VCaP (cell line): ENCODE measurements around the gene ACAA1.

Source experiments
- H3K27ac ChIP-seq: fragments of 450-650 bp; 2 replicates; pipeline ENCODE4 v1.5.1; 2017
- TF ChIP-seq, protein P1 (sequence below): fragments of 450-650 bp; conservative IDR thresholded peaks from 2 replicates; pipeline ENCODE4 v1.5.1; 2017; ENCODE audit warnings: mild to moderate bottlenecking, moderate library complexity

ACAA1 gene

DNA sequence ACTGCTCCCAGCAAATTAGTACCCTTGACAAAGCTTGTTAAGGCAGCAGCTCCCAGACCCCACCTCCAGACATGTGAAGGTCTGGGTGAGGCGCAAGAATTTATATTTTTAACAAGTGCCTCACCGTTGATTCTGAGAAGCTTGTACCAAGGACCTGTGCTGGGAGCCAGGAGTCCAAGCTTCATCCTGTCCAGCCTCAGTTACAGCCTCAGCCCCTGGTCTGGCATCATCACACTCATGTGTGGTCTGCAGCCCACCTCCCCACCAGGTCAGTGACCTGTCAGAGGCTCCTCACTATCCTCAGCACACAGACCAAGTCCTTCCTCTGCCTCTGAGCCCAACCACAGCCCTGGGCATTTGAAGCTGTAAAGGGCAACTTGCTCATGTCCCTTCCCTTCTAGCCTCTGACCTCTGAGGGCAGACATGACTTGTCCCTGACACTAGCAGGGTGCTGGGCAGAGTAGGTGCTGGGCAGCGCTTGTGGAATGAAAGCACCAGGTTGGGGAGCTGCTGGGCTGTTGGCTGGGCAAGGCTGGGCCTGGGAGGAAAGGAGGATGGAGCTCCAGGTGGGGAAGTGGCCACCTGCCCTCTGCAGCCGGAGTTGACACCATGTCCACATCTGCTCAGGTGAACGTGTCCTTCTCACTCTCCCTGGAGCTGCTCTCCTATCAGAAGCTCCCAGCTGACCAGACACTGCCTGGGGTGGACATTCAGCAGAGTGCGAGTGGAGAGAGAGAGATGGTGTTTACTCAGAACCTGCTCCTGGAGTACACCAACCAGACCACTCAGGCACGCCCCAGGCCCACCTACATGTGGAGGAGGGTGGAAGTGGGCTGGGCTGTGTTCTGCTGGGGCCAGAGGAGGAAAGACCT is 16.9 kb downstream of the ACAA1 start:
- TF ChIP-seq, protein P1, sequence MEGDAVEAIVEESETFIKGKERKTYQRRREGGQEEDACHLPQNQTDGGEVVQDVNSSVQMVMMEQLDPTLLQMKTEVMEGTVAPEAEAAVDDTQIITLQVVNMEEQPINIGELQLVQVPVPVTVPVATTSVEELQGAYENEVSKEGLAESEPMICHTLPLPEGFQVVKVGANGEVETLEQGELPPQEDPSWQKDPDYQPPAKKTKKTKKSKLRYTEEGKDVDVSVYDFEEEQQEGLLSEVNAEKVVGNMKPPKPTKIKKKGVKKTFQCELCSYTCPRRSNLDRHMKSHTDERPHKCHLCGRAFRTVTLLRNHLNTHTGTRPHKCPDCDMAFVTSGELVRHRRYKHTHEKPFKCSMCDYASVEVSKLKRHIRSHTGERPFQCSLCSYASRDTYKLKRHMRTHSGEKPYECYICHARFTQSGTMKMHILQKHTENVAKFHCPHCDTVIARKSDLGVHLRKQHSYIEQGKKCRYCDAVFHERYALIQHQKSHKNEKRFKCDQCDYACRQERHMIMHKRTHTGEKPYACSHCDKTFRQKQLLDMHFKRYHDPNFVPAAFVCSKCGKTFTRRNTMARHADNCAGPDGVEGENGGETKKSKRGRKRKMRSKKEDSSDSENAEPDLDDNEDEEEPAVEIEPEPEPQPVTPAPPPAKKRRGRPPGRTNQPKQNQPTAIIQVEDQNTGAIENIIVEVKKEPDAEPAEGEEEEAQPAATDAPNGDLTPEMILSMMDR, result no peak
- H3K27ac ChIP-seq, result no peak overlapping the region

DNA sequence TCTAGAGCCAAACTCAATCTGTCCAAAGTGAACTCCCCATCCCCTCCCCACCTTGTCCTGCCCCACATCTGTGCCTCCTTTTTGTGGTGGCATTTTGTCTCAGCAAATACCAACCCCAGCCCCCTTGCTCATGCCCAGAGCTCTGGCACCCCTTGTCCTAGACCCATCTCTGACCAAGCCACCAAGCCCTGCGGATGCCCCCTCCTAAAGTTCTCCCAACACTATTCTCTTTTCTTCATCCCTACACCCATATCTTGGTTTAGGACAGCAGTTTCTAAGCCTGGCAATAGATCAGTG is 17.7 kb downstream of the ACAA1 start:
- H3K27ac ChIP-seq, result no peak overlapping the region
- TF ChIP-seq, protein P1, result no peak

DNA sequence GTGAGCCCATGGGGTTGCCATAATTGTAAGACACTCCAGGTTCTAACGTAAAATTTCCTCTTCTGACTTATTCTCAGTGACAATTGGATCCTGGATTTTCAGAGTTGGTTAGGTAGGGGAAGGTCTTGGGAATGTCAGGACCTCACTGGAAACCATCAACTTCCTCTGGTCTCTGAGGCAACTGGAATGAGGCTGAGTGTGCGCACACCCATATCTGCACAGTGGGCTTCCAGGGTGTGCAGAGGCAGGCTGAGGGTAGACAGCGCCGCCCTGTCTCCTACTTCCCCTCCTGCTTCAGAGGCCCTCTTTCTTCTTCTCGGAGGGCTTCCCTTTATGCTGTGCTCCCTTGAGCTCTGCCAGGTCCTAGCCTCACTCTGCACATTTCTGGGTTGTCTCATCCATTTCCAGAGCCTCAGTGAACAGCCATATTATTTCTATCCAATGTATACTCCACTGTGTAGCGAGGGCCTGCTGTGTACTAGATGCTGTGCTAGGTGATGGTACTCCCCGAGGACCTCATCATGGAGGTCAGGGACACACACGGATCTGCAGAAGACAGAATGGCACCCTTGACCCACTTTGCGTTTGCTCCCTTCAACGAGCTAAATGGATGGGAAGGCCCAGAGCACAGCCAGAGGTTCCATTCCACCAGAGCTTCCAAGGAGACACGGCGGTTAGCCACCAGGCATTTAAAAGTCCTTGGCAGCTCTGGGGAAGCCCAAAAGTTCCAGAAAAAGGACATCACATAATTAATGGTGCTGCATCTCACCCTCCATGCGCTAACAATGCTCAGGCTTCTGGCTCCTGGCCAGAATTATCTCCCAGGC is 18.3 kb downstream of the ACAA1 start:
- no peak overlapping the region for H3K27ac ChIP-seq
- TF ChIP-seq, protein P1, result no peak

DNA sequence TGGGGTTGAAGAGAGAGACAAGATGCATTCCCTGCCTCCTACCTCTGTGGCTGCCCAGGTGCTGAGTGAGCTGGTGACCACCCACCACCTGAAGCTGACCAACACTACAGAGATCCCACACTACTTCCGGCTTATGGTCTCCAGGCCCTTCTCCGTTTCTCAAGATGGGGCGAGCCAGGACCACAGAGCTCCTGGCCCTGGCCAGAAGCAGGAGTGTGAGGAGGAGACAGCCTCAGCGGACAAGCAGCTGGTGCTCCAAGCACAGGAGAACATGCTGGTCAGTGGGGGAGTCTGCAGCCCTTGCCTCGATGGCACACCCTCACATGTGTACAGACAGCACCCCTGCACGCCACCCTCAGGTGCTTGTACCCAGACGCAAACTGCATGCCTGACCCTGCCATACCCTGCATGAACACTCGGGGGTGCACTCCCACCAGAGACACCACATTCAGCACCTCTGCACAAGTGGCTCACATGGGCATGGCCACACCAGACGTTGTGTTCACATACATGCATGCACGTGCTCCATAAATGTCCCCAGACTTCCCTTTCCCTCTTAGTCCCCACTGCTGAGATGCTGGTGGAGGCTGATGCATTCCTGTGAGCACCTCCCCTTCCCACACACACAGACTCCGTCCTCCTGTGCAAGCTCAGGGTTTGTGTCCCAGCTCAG is 19.0 kb downstream of the ACAA1 start:
- TF ChIP-seq, protein P1, result peak; percentile 58; the same call in 1 of the 2 replicates
- H3K27ac ChIP-seq, result no peak overlapping the region

DNA sequence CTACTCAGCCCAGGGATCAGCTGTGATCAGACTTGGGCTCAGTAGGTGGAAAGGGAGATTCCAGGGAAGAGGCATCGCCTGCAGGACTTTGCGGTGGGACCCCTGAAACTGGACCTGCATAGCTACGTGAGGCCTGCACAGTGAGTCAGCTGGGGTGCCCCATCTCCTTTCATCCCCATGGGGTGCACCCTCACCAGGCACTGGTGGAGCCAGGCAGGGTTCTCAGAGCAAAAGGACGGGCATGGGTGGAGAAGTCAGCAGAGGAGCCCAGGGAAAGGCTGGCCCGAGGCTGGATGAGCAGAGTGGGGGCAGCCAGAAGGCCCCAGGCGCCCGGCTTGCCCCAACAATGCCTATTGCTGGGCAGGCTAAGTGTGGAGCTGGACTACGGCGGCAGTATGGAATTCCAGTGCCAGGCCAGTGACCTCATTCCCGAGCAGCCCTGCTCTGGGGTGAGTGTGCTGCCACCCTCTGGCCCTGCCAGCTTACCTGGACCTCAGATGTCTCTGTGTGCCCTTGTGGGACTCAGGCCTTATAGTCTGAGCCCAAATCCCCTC is 19.7 kb downstream of the ACAA1 start:
- no peak overlapping the region for H3K27ac ChIP-seq
- TF ChIP-seq, protein P1, result no peak; the same call in 1 of the 2 replicates

DNA sequence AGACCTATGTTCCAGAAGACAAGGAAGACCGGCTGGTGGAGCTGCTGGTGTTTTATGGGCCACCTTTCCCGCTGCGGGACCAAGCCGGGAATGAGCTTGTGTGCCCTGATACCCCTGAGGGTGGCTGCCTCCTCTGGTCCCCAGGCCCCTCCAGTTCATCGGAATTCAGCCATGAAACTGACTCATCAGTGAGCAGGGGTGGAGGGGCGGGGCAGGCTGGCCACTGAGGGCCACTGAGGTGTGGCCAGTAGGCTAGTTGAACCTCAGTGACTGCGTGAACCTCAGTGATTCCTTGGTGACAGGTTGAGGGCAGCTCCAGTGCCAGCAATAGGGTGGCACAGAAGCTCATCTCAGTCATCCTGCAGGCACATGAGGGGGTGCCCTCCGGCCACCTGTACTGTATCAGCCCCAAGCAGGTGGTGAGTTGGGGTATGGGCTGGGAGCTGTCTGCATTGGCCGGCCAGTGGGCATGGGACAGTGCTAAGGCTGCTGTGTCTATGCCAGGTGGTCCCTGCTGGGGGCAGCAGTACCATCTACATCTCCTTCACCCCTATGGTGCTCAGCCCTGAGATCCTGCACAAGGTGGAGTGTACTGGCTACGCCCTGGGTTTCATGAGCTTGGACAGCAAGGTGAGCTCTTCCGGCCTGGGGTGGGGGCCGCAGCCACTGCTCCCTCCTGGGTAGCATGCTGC is 20.3 kb downstream of the ACAA1 start:
- no peak overlapping the region for H3K27ac ChIP-seq
- TF ChIP-seq, protein P1, result no peak
